GM23338 (cell line): ENCODE data around the gene PPP1R3F. TPM values are rescaled to one million over a fixed set of nuclear protein-coding genes. Genes with fewer than 3 reads are reported as not detected.
A peak's percentile ranks its signal among the peaks of the same experiment; 100 is the strongest.

Experiments
- ATAC-seq: fragments of 200-7000 bp; cut with Tn5 transposase; 3 replicates; pipeline ENCODE4 v1.9.1; 2020
- DNase-seq: peaks from one replicate; pipeline ENCODE4 v3.0.0-alpha.2; 2015; ENCODE audit warnings: low spot score
- H2AFZ ChIP-seq: fragments of 200-600 bp; sonication (generic); 2 replicates; pipeline ENCODE4 v1.8.0; 2016; ENCODE audit warnings: antibody characterized with exemption, mild to moderate bottlenecking, moderate library complexity
- H3F3A ChIP-seq: fragments of 200-600 bp; sonication (generic); replicated peaks from 2 replicates; pipeline ENCODE4 v1.8.0; 2017; ENCODE audit warnings: antibody characterized with exemption, mixed run types, low read depth
- H3K27ac ChIP-seq: fragments of 200-600 bp; sonication (generic); 2 replicates; pipeline ENCODE4 v1.6.1; 2016; ENCODE audit warnings: low read depth
- H3K27me3 ChIP-seq: fragments of 200-600 bp; sonication (generic); 2 replicates; pipeline ENCODE4 v1.8.0; 2016; ENCODE audit warnings: mild to moderate bottlenecking, mixed run types, moderate library complexity; ENCODE audit not compliant: insufficient read depth
- H3K36me3 ChIP-seq: fragments of 200-600 bp; sonication (generic); 2 replicates; pipeline ENCODE4 v1.8.0; 2016; ENCODE audit warnings: mild to moderate bottlenecking; ENCODE audit not compliant: insufficient read depth
- H3K4me1 ChIP-seq: fragments of 200-600 bp; sonication (generic); 2 replicates; pipeline ENCODE4 v1.8.0; 2016; ENCODE audit warnings: mild to moderate bottlenecking, moderate library complexity; ENCODE audit not compliant: insufficient read depth
- H3K4me2 ChIP-seq: fragments of 200-600 bp; sonication (generic); 2 replicates; pipeline ENCODE4 v1.7.1; 2017; ENCODE audit warnings: mixed run types
- H3K4me3 ChIP-seq: fragments of 200-600 bp; sonication (generic); 2 replicates; pipeline ENCODE4 v1.6.1; 2016; ENCODE audit warnings: mixed run types
- H3K79me2 ChIP-seq: fragments of 200-600 bp; sonication (generic); replicated peaks from 2 replicates; pipeline ENCODE4 v1.8.0; 2017; ENCODE audit warnings: mild to moderate bottlenecking; ENCODE audit not compliant: insufficient read depth
- H3K9me2 ChIP-seq: fragments of 200-600 bp; sonication (generic); 2 replicates; pipeline ENCODE4 v1.8.0; 2017; ENCODE audit not compliant: insufficient read depth
- H4K20me1 ChIP-seq: fragments of 200-600 bp; sonication (generic); replicated peaks from 2 replicates; pipeline ENCODE4 v1.8.0; 2017; ENCODE audit warnings: mild to moderate bottlenecking; ENCODE audit not compliant: insufficient read depth
- H3K27ac Mint-ChIP-seq: 2 replicates; pipeline ENCODE4 v1.8.0; 2020; ENCODE audit warnings: inconsistent platforms, mild to moderate bottlenecking, moderate library complexity, mixed read lengths
- H3K27me3 Mint-ChIP-seq: 3 replicates; pipeline ENCODE4 v1.8.0; 2022; ENCODE audit warnings: low read depth, mild to moderate bottlenecking, moderate library complexity, mixed read lengths, inconsistent platforms; ENCODE audit not compliant: insufficient read depth, poor library complexity
- H3K36me3 Mint-ChIP-seq: 3 replicates; pipeline ENCODE4 v1.8.0; 2021; ENCODE audit warnings: low read depth, mild to moderate bottlenecking, inconsistent platforms, moderate library complexity, mixed read lengths
- H3K4me1 Mint-ChIP-seq: 3 replicates; pipeline ENCODE4 v1.8.0; 2020; ENCODE audit warnings: mild to moderate bottlenecking, inconsistent platforms, mixed read lengths
- H3K4me3 Mint-ChIP-seq: 3 replicates; pipeline ENCODE4 v1.8.0; 2021; ENCODE audit warnings: moderate library complexity, mild to moderate bottlenecking, inconsistent platforms, mixed read lengths
- H3K9me3 Mint-ChIP-seq: 3 replicates; pipeline ENCODE4 v1.8.0; 2020; ENCODE audit warnings: moderate library complexity, mild to moderate bottlenecking, inconsistent platforms, mixed read lengths
- CTCF ChIP-seq, 2 experiments: fragments of 200-600 bp in 1 of 2; sonication (generic) in 1 of 2; conservative IDR thresholded peaks; 2 replicates each; pipeline versions ENCODE4 v1.5.1 to v1.6.1; 2016 to 2017; ENCODE audit warnings: antibody characterized with exemption in 2 of 2, low read depth in 2 of 2, mild to moderate bottlenecking in 2 of 2, moderate library complexity in 1 of 2
- ETS1 ChIP-seq: IDR thresholded peaks from 2 replicates; pipeline ENCODE4 v1.6.1; 2016; ENCODE audit warnings: antibody characterized with exemption
- EZH2 ChIP-seq: fragments of 200-600 bp; sonication (generic); IDR thresholded peaks from one replicate; pipeline ENCODE4 v1.8.0; 2017; ENCODE audit warnings: antibody characterized with exemption, mild to moderate bottlenecking, low read depth; ENCODE audit not compliant: unreplicated experiment
- JUNB ChIP-seq: IDR thresholded peaks from one replicate; pipeline ENCODE4 v1.6.1; 2016; ENCODE audit warnings: antibody characterized with exemption; ENCODE audit not compliant: unreplicated experiment
- NANOG ChIP-seq: IDR thresholded peaks from 2 replicates; pipeline ENCODE4 v1.6.1; 2016; ENCODE audit warnings: antibody characterized with exemption, borderline replicate concordance
- POLR2AphosphoS5 ChIP-seq: IDR thresholded peaks from 2 replicates; pipeline ENCODE4 v1.6.1; 2016; ENCODE audit warnings: antibody characterized with exemption, low read depth
- REST ChIP-seq: IDR thresholded peaks from one replicate; pipeline ENCODE4 v1.6.1; 2018; ENCODE audit warnings: antibody characterized with exemption; ENCODE audit not compliant: unreplicated experiment
- ZNF114 ChIP-seq: fragments of 250-450 bp; sonication (Bioruptor Pico); IDR thresholded peaks from 2 replicates; pipeline ENCODE4 v1.5.0; 2020; ENCODE audit warnings: mild to moderate bottlenecking, moderate library complexity
- ZNF331 ChIP-seq: fragments of 250-450 bp; sonication (Bioruptor Pico); IDR thresholded peaks from 2 replicates; pipeline ENCODE4 v1.5.0; 2020; ENCODE audit warnings: low read depth, mild to moderate bottlenecking, moderate library complexity
- polyA plus RNA-seq: library from polyadenylated mRNA; unstranded; fragments of >200 nt; fragmentation: Nextera tagmentation; extraction: Ambion mirVana; gene quantifications from 2 replicates; pipeline ENCODE4 v1.2.1, GENCODE V29; 2016
- total RNA-seq: library from RNA; depleted of rRNA; stranded (reverse); fragments of >200 nt; shearing (Covaris generic); gene quantifications from 2 replicates; pipeline ENCODE4 v1.2.3, GENCODE V29; 2014

The PPP1R3F gene
- total and polyA plus RNA-seq, 2 experiments from 2014 or later = 3.1 to 11.3 TPM

DNA sequence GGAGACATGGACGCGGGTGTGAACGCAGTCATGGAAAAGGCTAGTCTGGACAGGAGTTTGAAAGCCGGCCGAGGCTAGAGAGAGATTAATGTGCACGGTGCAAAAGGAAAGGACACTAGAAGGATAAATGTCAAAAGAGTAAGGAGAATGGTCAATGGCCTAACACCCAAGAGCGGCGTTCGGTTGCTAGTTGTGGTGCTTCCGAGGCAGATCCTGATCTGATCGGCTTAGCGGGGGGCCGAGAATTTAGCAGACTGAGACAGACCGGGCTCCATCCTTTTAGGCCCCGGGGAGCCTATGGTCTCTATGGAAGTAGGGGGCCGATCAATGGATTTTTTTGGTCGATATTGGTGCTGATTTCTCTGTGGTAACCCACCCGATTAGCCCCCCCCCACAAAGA is 40.8 kb downstream of the PPP1R3F start:
- H3K36me3 ChIP-seq = no peaks in the 10 kb centered on the region
- DNase-seq (peak; percentile 43), ATAC-seq (peak; percentile 76)
- H3K27ac ChIP-seq = peak overlapping the region; percentile 81
- H2AFZ ChIP-seq = no peak overlapping the region
- no peaks in the 10 kb centered on the region for H4K20me1 ChIP-seq
- H3K4me2 ChIP-seq = peak overlapping the region; percentile 74
- peaks cover 39% of the 10 kb centered on the region for H3K4me1 Mint-ChIP-seq
- H3K4me3 Mint-ChIP-seq = peak overlapping the region; percentile 61
- 0 out of 3 replicates have a peak, but pooled peaks cover 10% of the 10 kb centered on the region for H3K36me3 Mint-ChIP-seq
- no peaks in the 10 kb centered on the region for H3K9me2 ChIP-seq
- peaks cover 5% of the 10 kb centered on the region for H3K27me3 Mint-ChIP-seq
- H3K27ac Mint-ChIP-seq = peak overlapping the region; percentile 96
- TF ChIP-seq JUNB = no peak
- no peak for TF ChIP-seq POLR2AphosphoS5
- no peak for TF ChIP-seq CTCF (conservative IDR thresholded peaks at IDR 0.05; ENCODE audit: low read depth in 2 of 2)
- TF ChIP-seq EZH2 = no peak
- H3K79me2 ChIP-seq = no peaks in the 10 kb centered on the region
- H3K4me3 ChIP-seq = peak overlapping the region; percentile 48
- H3K4me1 ChIP-seq = peaks cover 12% of the 10 kb centered on the region
- H3K9me3 Mint-ChIP-seq = peaks cover 13% of the 10 kb centered on the region; the same call in 1 of the 3 replicates
- H3F3A ChIP-seq = 0 out of 2 replicates have a peak, but pooled peaks cover 3% of the 10 kb centered on the region
- H3K27me3 ChIP-seq = no peaks in the 10 kb centered on the region

GRCh38 chrX:49312176-49312575 is 42.6 kb downstream of the PPP1R3F start:
- no peak overlapping the region for H2AFZ ChIP-seq
- Mint-ChIP-seq H3K27ac (no peak overlapping the region), H3K27me3 (peaks cover 5% of the 10 kb centered on the region), H3K4me1 (peaks cover 47% of the 10 kb centered on the region), H3K4me3 (no peak overlapping the region), H3K36me3 (0 out of 3 replicates have a peak, but pooled peaks cover 10% of the 10 kb centered on the region), H3K9me3 (peaks cover 13% of the 10 kb centered on the region; the same call in 1 of the 3 replicates)
- H4K20me1 ChIP-seq = no peaks in the 10 kb centered on the region
- no peaks in the 10 kb centered on the region for H3K36me3 ChIP-seq
- H3K4me3 ChIP-seq = no peak overlapping the region
- ATAC-seq (no peak), DNase-seq (no peak)
- 0 out of 2 replicates have a peak, but pooled peaks cover 3% of the 10 kb centered on the region for H3F3A ChIP-seq
- H3K27ac ChIP-seq = no peak overlapping the region
- H3K79me2 ChIP-seq = no peaks in the 10 kb centered on the region
- peaks cover 12% of the 10 kb centered on the region for H3K4me1 ChIP-seq
- H3K27me3 ChIP-seq = no peaks in the 10 kb centered on the region
- H3K4me2 ChIP-seq = no peak overlapping the region
- H3K9me2 ChIP-seq = no peaks in the 10 kb centered on the region
- TF ChIP-seq ZNF114 (CRISPR knock-in tag) (no peak), ZNF331 (CRISPR knock-in tag) (no peak), NANOG (no peak), POLR2AphosphoS5 (no peak), JUNB (no peak), REST (no peak), ETS1 (no peak)
